PC-3 (cell line): ENCODE results near the gene XPO1. TPM values are rescaled to one million over a fixed set of nuclear protein-coding genes. Genes with fewer than 3 reads are reported as not detected.

Experiments used
- ATAC-seq: fragments of 200-7000 bp; cut with Tn5 transposase; 2 replicates; pipeline ENCODE4 v1.9.1; 2020; ENCODE audit warnings: mild to moderate bottlenecking, moderate library complexity
- BruUV-seq: library from RNA; stranded (reverse); fragments of 400-500 nt; replicated peaks from 2 replicates; lab custom pipeline; 2021; lab: Mats Ljungman, UMichigan
- CTCF ChIA-PET: fragments of 300-600 bp; sonication (Branson Sonifier 250); formaldehyde crosslinking; loops from one replicate; lab custom pipeline; 2022; ENCODE audit warnings: antibody characterized with exemption; lab: Charles Lee
- POLR2A ChIA-PET: fragments of 300-600 bp; sonication (Branson Sonifier 250); formaldehyde crosslinking; loops from one replicate; lab custom pipeline; 2022; ENCODE audit warnings: antibody characterized with exemption; ENCODE audit not compliant: unreplicated experiment; lab: Charles Lee
- DNase-seq: peaks from one replicate; pipeline ENCODE4 v3.0.0-alpha.2; 2015
- H2AFZ ChIP-seq: fragments of 300-600 bp; sonication (generic); 2 replicates; pipeline ENCODE4 v1.6.0; 2016; ENCODE audit warnings: antibody characterized with exemption, low read length
- H3F3A ChIP-seq: fragments of 300-600 bp; sonication (generic); one replicate; pipeline ENCODE4 v1.6.0; 2017; ENCODE audit warnings: antibody characterized with exemption, low read length, control low read depth, mild to moderate bottlenecking; ENCODE audit not compliant: unreplicated experiment
- H3K27ac ChIP-seq: fragments of 300-600 bp; sonication (generic); 2 replicates; pipeline ENCODE4 v1.5.1; 2016; ENCODE audit warnings: mild to moderate bottlenecking, low read length
- H3K27me3 ChIP-seq: fragments of 300-600 bp; sonication (generic); 2 replicates; pipeline ENCODE4 v1.6.1; 2016; ENCODE audit warnings: low read length, mixed read lengths
- H3K36me3 ChIP-seq: fragments of 300-600 bp; sonication (generic); 2 replicates; pipeline ENCODE4 v1.6.1; 2016; ENCODE audit warnings: low read depth, mixed run types, low read length, mixed read lengths
- H3K4me1 ChIP-seq: fragments of 300-600 bp; sonication (generic); 2 replicates; pipeline ENCODE4 v1.5.1; 2016; ENCODE audit warnings: low read length; ENCODE audit not compliant: insufficient read depth
- H3K4me2 ChIP-seq: fragments of 300-600 bp; sonication (generic); 2 replicates; pipeline ENCODE4 v1.6.0; 2016; ENCODE audit warnings: low read length
- H3K4me3 ChIP-seq: fragments of 300-600 bp; sonication (generic); 2 replicates; pipeline ENCODE4 v1.5.1; 2016; ENCODE audit warnings: mild to moderate bottlenecking, low read length, mixed read lengths
- H3K79me2 ChIP-seq: fragments of 300-600 bp; sonication (generic); 2 replicates; pipeline ENCODE4 v1.6.1; 2017; ENCODE audit warnings: low read length, mixed read lengths
- H3K9ac ChIP-seq: fragments of 300-600 bp; sonication (generic); 2 replicates; pipeline ENCODE4 v1.6.0; 2016; ENCODE audit warnings: mild to moderate bottlenecking, low read length
- H3K9me2 ChIP-seq: fragments of 300-600 bp; sonication (generic); replicated peaks from 2 replicates; pipeline ENCODE4 v1.6.1; 2016; ENCODE audit warnings: mixed run types, low read length, mixed read lengths
- H3K9me3 ChIP-seq: fragments of 300-600 bp; sonication (generic); 2 replicates; pipeline ENCODE4 v1.6.1; 2016; ENCODE audit warnings: low read length, mixed read lengths
- H4K20me1 ChIP-seq: fragments of 300-600 bp; sonication (generic); 2 replicates; pipeline ENCODE4 v1.6.1; 2016; ENCODE audit warnings: low read length, mixed read lengths
- CTCF ChIP-seq: fragments of 300-600 bp; sonication (generic); conservative IDR thresholded peaks from 2 replicates; pipeline ENCODE4 v1.5.1; 2017; ENCODE audit warnings: antibody characterized with exemption, low read depth, mild to moderate bottlenecking, low read length
- EZH2 ChIP-seq: fragments of 300-600 bp; sonication (generic); IDR thresholded peaks from one replicate; pipeline ENCODE4 v1.6.1; 2017; ENCODE audit warnings: antibody characterized with exemption, mild to moderate bottlenecking, low read length; ENCODE audit not compliant: unreplicated experiment
- EZH2phosphoT487 ChIP-seq: fragments of 300-600 bp; sonication (generic); IDR thresholded peaks from 2 replicates; pipeline ENCODE4 v1.6.1; 2018; ENCODE audit warnings: mild to moderate bottlenecking, antibody characterized with exemption, low read length, borderline replicate concordance
- intact Hi-C: fragments of 100-400 bp; cut with micrococcal nuclease; formaldehyde crosslinking; loops from 2 replicates; pipeline ENCODE4 v1.9.0; 2023
- total RNA-seq: library from RNA; depleted of rRNA; stranded (reverse); fragments of >200 nt; gene quantifications from 2 replicates; pipeline ENCODE4 v1.2.3, GENCODE V29; 2014

The XPO1 gene
- total RNA-seq, 1 experiment from 2014 or later: 138 TPM

GRCh38 chr2:61436092-61436491 is 102.1 kb downstream of the XPO1 start:
- ChIA-PET POLR2A (no interaction called here), CTCF (no interaction called here)
- DNase-seq: no peak
- Histone ChIP-seq H3K27me3 (no peaks in the 10 kb centered on the region), H3K27ac (no peak overlapping the region), H3K4me2 (peak overlapping the region; percentile 45; the same call in 1 of the 2 replicates), H2AFZ (no peak overlapping the region), H3F3A (no peaks in the 10 kb centered on the region), H3K79me2 (peaks cover 99% of the 10 kb centered on the region), H3K4me1 (peaks cover 13% of the 10 kb centered on the region), H4K20me1 (peaks cover 53% of the 10 kb centered on the region), H3K9ac (no peak overlapping the region), H3K36me3 (no peaks in the 10 kb centered on the region), H3K9me2 (no peaks in the 10 kb centered on the region), H3K9me3 (no peaks in the 10 kb centered on the region), H3K4me3 (no peak overlapping the region)
- intact Hi-C loops: no loop called here
- no peak for TF ChIP-seq CTCF
- no peak for TF ChIP-seq EZH2phosphoT487
- no peak for TF ChIP-seq EZH2
- ATAC-seq: peak; percentile 14
- BruUV-seq: no TSS peak

GRCh38 chr2:61435291-61435690 is 102.9 kb downstream of the XPO1 start:
- Histone ChIP-seq H3K79me2 (peaks cover 99% of the 10 kb centered on the region), H2AFZ (no peak overlapping the region), H3K9me2 (no peaks in the 10 kb centered on the region), H3K4me1 (peaks cover 13% of the 10 kb centered on the region), H3F3A (no peaks in the 10 kb centered on the region), H3K4me3 (no peak overlapping the region), H3K27me3 (no peaks in the 10 kb centered on the region), H3K9ac (no peak overlapping the region), H3K9me3 (no peaks in the 10 kb centered on the region), H4K20me1 (peaks cover 58% of the 10 kb centered on the region), H3K36me3 (no peaks in the 10 kb centered on the region), H3K4me2 (no peak overlapping the region), H3K27ac (no peak overlapping the region)
- ChIA-PET CTCF (no interaction called here), POLR2A (no interaction called here)
- intact Hi-C loops: no loop called here
- no peak for DNase-seq
- no peak for TF ChIP-seq EZH2
- TF ChIP-seq EZH2phosphoT487: no peak
- TF ChIP-seq CTCF: no peak
- no peak for ATAC-seq
- BruUV-seq: no TSS peak

GRCh38 chr2:61434314-61434713 is 103.8 kb downstream of the XPO1 start:
- no peak overlapping the region for H2AFZ ChIP-seq
- H3K4me2 ChIP-seq: no peak overlapping the region
- no peak overlapping the region for H3K4me3 ChIP-seq
- no peaks in the 10 kb centered on the region for H3F3A ChIP-seq
- H3K36me3 ChIP-seq: no peaks in the 10 kb centered on the region
- ATAC-seq: no peak
- peaks cover 13% of the 10 kb centered on the region for H3K4me1 ChIP-seq
- ChIA-PET CTCF (no interaction called here), POLR2A (no interaction called here)
- H4K20me1 ChIP-seq: peaks cover 48% of the 10 kb centered on the region; the same call in 1 of the 2 replicates
- no peak for DNase-seq
- peaks cover 97% of the 10 kb centered on the region for H3K79me2 ChIP-seq
- TF ChIP-seq EZH2phosphoT487 (no peak), CTCF (no peak), EZH2 (no peak)
- no peak overlapping the region for H3K9ac ChIP-seq
- H3K9me2 ChIP-seq: no peaks in the 10 kb centered on the region
- BruUV-seq: no TSS peak
- H3K27me3 ChIP-seq: no peaks in the 10 kb centered on the region
- H3K9me3 ChIP-seq: no peaks in the 10 kb centered on the region
- intact Hi-C loops: no loop called here
- no peak overlapping the region for H3K27ac ChIP-seq
